NCI-H146 (cell line): ENCODE data around the gene PRR32.
"Not testable (repeated sequence)": the region's sequence is repeated elsewhere in the genome, so short reads cannot be mapped to it uniquely, and the experiment has no call there.

Experiments used
- DNase-seq: peaks from one replicate; lab custom pipeline; 2025; lab: John Stamatoyannopoulos, UW

The PRR32 gene

GRCh38 chrX:126819429-126819828, at the start of gene PRR32:
Gene PRR32 (plus strand): TSS chrX:126819729. CDS start chrX:126819844, 115 bp downstream.
- DNase-seq, result no peak

- DNase-seq, result peak; percentile 0
Measured at GRCh38 chrX:126770179-126770578, 49.4 kb upstream of the PRR32 start.

- DNase-seq, result no peak
Measured at GRCh38 chrX:126785539-126785938, 34.0 kb upstream of the PRR32 start.

- no peak for DNase-seq
Measured at GRCh38 chrX:126799059-126799458, 20.5 kb upstream of the PRR32 start.

- not testable (repeated sequence) for DNase-seq
Measured at GRCh38 chrX:126806784-126807183, 12.7 kb upstream of the PRR32 start.

GRCh38 chrX:126815806-126816205, 3.7 kb upstream of the PRR32 start:
- DNase-seq, result no peak

GRCh38 chrX:126820700-126821420, 1.3 kb downstream of the PRR32 start:
- no peak for DNase-seq

- no peak for DNase-seq
Measured at GRCh38 chrX:126824338-126825007, 4.9 kb downstream of the PRR32 start.

- no peak for DNase-seq
Measured at GRCh38 chrX:126825566-126826193, 6.2 kb downstream of the PRR32 start.

- no peak for DNase-seq
Measured at GRCh38 chrX:126836186-126836585, 16.7 kb downstream of the PRR32 start.

GRCh38 chrX:126847143-126847542, 27.6 kb downstream of the PRR32 start:
- DNase-seq, result no peak

GRCh38 chrX:126855839-126856524, 36.5 kb downstream of the PRR32 start:
- DNase-seq, result no peak
